IPS DF 6.9 (cell line): ENCODE data around the gene TTC9C.

ENCODE experiments used
- DNase-seq: peaks from one replicate; pipeline ENCODE4 v3.0.0-alpha.2; 2013; ENCODE audit warnings: low read depth, low spot score
- H3K27ac ChIP-seq: one replicate; pipeline ENCODE4 v1.5.1; 2013; ENCODE audit warnings: low read length, control low read depth
- H3K27me3 ChIP-seq: 2 replicates; pipeline ENCODE4 v1.6.1; 2013; ENCODE audit warnings: mild to moderate bottlenecking, low read length; ENCODE audit not compliant: control insufficient read depth, insufficient read depth
- H3K36me3 ChIP-seq: 2 replicates; pipeline ENCODE4 v1.6.1; 2013; ENCODE audit warnings: low read length; ENCODE audit not compliant: control insufficient read depth, insufficient read depth
- H3K4me1 ChIP-seq: 2 replicates; pipeline ENCODE4 v1.6.1; 2013; ENCODE audit warnings: low read length; ENCODE audit not compliant: control insufficient read depth, insufficient read depth
- H3K4me3 ChIP-seq: 2 replicates; pipeline ENCODE4 v1.5.1; 2013; ENCODE audit warnings: mild to moderate bottlenecking, low read length
- H3K9me3 ChIP-seq: 2 replicates; pipeline ENCODE4 v1.6.1; 2013; ENCODE audit warnings: low read length, inconsistent platforms; ENCODE audit not compliant: control insufficient read depth, insufficient read depth
- WGBS: extraction: QIAGEN DNeasy Blood & Tissue Kit; methylation state at CpG from one replicate; pipeline ENCODE4 v1.1.7; 2013; ENCODE audit warnings: mixed read lengths, missing lambda C conversion rate; ENCODE audit not compliant: insufficient read length, insufficient coverage; 5-methylcytosine and 5-hydroxymethylcytosine counted together

TTC9C gene

GRCh38 chr11:62775646-62776045, 47.4 kb downstream of the TTC9C start:
- no CpG with 5 or more reads among the region's 17 CpGs for WGBS
- no peak overlapping the region for H3K27ac ChIP-seq
- no peaks in the 10 kb centered on the region for H3K4me1 ChIP-seq
- no peaks in the 10 kb centered on the region for H3K27me3 ChIP-seq
- no peak for DNase-seq
- no peaks in the 10 kb centered on the region for H3K9me3 ChIP-seq
- H3K4me3 ChIP-seq: no peak overlapping the region
- H3K36me3 ChIP-seq: peaks cover 16% of the 10 kb centered on the region

DNA sequence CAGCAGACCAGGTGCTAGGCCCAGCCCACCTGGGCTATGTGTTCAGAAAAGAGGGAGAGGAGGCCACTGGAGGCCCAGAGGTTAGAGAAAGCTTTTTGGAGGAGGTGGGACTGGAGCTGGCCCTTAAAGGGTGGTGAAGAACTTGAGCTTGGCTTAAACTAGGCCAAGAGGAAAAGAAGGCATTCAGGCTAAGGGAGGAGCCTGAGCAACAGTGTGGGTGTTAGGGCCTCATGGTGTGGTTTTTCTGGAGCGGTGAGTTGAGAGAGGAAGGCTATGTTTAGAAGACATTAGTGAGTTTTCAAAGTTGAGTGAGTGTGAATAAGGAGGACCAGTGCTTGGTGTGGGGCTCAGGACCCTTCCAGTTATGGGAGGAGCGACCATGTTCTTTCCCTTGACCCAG, 49.1 kb downstream of the TTC9C start:
- Histone ChIP-seq H3K4me3 (no peak overlapping the region), H3K36me3 (peaks cover 22% of the 10 kb centered on the region), H3K4me1 (no peaks in the 10 kb centered on the region), H3K9me3 (no peaks in the 10 kb centered on the region), H3K27ac (no peak overlapping the region), H3K27me3 (no peaks in the 10 kb centered on the region)
- no CpG with 5 or more reads among the region's 2 CpGs for WGBS
- no peak for DNase-seq

- Histone ChIP-seq H3K9me3 (no peaks in the 10 kb centered on the region), H3K27ac (no peak overlapping the region), H3K36me3 (peaks cover 26% of the 10 kb centered on the region), H3K4me3 (no peak overlapping the region), H3K27me3 (no peaks in the 10 kb centered on the region), H3K4me1 (no peaks in the 10 kb centered on the region)
- WGBS: no CpG with 5 or more reads among the region's 3 CpGs
- DNase-seq: no peak
Measured at GRCh38 chr11:62778441-62778840, 50.2 kb downstream of the TTC9C start.

DNA sequence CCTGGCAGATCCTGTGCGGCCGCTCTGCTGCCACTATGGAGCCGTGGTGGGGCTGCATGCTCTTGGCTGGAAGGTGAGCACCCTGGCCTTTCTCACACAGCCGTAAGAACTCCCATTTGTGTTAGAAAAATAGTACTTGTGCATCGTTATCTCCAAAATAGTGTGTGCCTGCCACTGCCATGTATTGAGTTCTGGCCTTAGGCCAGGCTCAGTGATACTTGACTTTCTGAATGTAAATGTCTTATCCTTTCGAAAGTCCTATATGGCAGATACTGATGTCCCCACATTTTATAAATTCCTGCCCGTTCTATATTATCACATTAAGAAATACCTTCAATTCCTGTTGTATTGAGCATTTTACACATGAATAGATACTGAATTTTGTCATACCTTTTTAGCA, 54.5 kb downstream of the TTC9C start:
- H3K9me3 ChIP-seq: no peaks in the 10 kb centered on the region
- H3K4me1 ChIP-seq: no peaks in the 10 kb centered on the region
- H3K4me3 ChIP-seq: no peak overlapping the region
- H3K27ac ChIP-seq: no peak overlapping the region
- H3K27me3 ChIP-seq: no peaks in the 10 kb centered on the region
- WGBS: no CpG with 5 or more reads among the region's 7 CpGs
- DNase-seq: no peak
- H3K36me3 ChIP-seq: peaks cover 12% of the 10 kb centered on the region

- peaks cover 12% of the 10 kb centered on the region for H3K36me3 ChIP-seq
- H3K4me1 ChIP-seq: no peaks in the 10 kb centered on the region
- H3K4me3 ChIP-seq: peak overlapping the region; percentile 71
- no CpG with 5 or more reads among the region's 51 CpGs for WGBS
- H3K27me3 ChIP-seq: no peaks in the 10 kb centered on the region
- H3K27ac ChIP-seq: no peak overlapping the region
- DNase-seq: peak; percentile 71
- no peaks in the 10 kb centered on the region for H3K9me3 ChIP-seq
Measured at GRCh38 chr11:62786318-62787004, 58.2 kb downstream of the TTC9C start.

GRCh38 chr11:62787005-62787759, 58.9 kb downstream of the TTC9C start, which contains the start of gene TMEM179B:
Gene TMEM179B, plus strand, starts transcription at chr11:62787402. Its CDS starts 30 bp downstream, at chr11:62787432.
- WGBS: no CpG with 5 or more reads among the region's 88 CpGs
- DNase-seq: peak; percentile 99
- Histone ChIP-seq H3K27me3 (no peaks in the 10 kb centered on the region), H3K4me1 (peaks cover under 1% of the 10 kb centered on the region; the same call in 1 of the 2 replicates), H3K9me3 (no peaks in the 10 kb centered on the region), H3K27ac (no peak within 1 kb of the TSS), H3K36me3 (peaks cover 9% of the 10 kb centered on the region), H3K4me3 (peak within 1 kb of the TSS; percentile 71)
